Measurements from ENCODE around the gene CYB5A.

The CYB5A gene

GRCh38 chr18:74291771-74292540 lies at the start of gene CYB5A (continued):
- TF ChIP-seq ZBTB11 (tag by site-specific recombination; conservative IDR thresholded peaks at IDR 0.05; ENCODE audit: low read depth) (no peak; the same call in 1 of the 2 replicates), ZNF48 (tag by site-specific recombination; IDR thresholded peaks at IDR 0.05) (no peak), HIC1 (tag by site-specific recombination; IDR thresholded peaks at IDR 0.05) (peak; percentile 70), ZIC2 (tag by site-specific recombination; IDR thresholded peaks at IDR 0.05) (peak; percentile 64), ZNF792 (tag by site-specific recombination; IDR thresholded peaks at IDR 0.05) (no peak), ZNF596 (tag by site-specific recombination; IDR thresholded peaks at IDR 0.05) (peak; percentile 55), ZNF76 (tag by site-specific recombination; IDR thresholded peaks at IDR 0.05; ENCODE audit: borderline replicate concordance, low read depth) (peak; percentile 45; the same call in 1 of the 2 replicates), ZNF335 (tag by site-specific recombination; conservative IDR thresholded peaks at IDR 0.05) (peak; percentile 80), SETDB1 (IDR thresholded peaks at IDR 0.05; ENCODE audit: insufficient read length, low read length) (no peak), ZBTB7A (tag by site-specific recombination; IDR thresholded peaks at IDR 0.05; ENCODE audit: low read depth) (no peak; the same call in 1 of the 2 replicates), OSR2 (tag by site-specific recombination; IDR thresholded peaks at IDR 0.05) (no peak), ZNF518A (tag by site-specific recombination; conservative IDR thresholded peaks at IDR 0.05; ENCODE audit: low read depth) (0 out of 2 replicates have a peak, but pooled peaks have one; percentile 16), SP3 (tag by site-specific recombination; IDR thresholded peaks at IDR 0.05) (peak; percentile 100), ZNF223 (tag by site-specific recombination; IDR thresholded peaks at IDR 0.05) (no peak), ZNF548 (tag by site-specific recombination; IDR thresholded peaks at IDR 0.05) (no peak), ZNF555 (tag by site-specific recombination; conservative IDR thresholded peaks at IDR 0.05) (no peak), ZNF777 (tag by site-specific recombination; IDR thresholded peaks at IDR 0.05; ENCODE audit: borderline replicate concordance) (peak; percentile 56; the same call in 1 of the 2 replicates), HOXA7 (CRISPR knock-in tag; IDR thresholded peaks at IDR 0.05; ENCODE audit: borderline replicate concordance) (no peak), PATZ1 (tag by site-specific recombination; IDR thresholded peaks at IDR 0.05) (peak; percentile 91), ZNF621 (tag by site-specific recombination; IDR thresholded peaks at IDR 0.05) (no peak), ZSCAN5A (tag by site-specific recombination; IDR thresholded peaks at IDR 0.05) (no peak), ZBTB8A (tag by site-specific recombination; IDR thresholded peaks at IDR 0.05) (0 out of 2 replicates have a peak, but pooled peaks have one; percentile 9), ZEB2 (tag by site-specific recombination; IDR thresholded peaks at IDR 0.05) (peak; percentile 62; the same call in 1 of the 2 replicates), KLF9 (tag by site-specific recombination; IDR thresholded peaks at IDR 0.05; ENCODE audit: low read depth) (peak; percentile 30), TCF7L2 (IDR thresholded peaks at IDR 0.05; ENCODE audit: borderline replicate concordance, low read depth, low read length) (peak; percentile 28; the same call in 1 of the 2 replicates)

Measured in HEK293 (cell line).